HG03520 (cell line): ENCODE results near the gene CC2D1B.
"Not testable (repeated sequence)": the region's sequence is repeated elsewhere in the genome, so short reads cannot be mapped to it uniquely, and the experiment has no call there.

ENCODE experiments used
- ATAC-seq: cut with Tn5 transposase; IDR thresholded peaks from one replicate; pipeline ENCODE4 v1.9.1; 2021; ENCODE audit warnings: mild to moderate bottlenecking, moderate library complexity; ENCODE audit not compliant: unreplicated experiment

Gene CC2D1B, protein sequence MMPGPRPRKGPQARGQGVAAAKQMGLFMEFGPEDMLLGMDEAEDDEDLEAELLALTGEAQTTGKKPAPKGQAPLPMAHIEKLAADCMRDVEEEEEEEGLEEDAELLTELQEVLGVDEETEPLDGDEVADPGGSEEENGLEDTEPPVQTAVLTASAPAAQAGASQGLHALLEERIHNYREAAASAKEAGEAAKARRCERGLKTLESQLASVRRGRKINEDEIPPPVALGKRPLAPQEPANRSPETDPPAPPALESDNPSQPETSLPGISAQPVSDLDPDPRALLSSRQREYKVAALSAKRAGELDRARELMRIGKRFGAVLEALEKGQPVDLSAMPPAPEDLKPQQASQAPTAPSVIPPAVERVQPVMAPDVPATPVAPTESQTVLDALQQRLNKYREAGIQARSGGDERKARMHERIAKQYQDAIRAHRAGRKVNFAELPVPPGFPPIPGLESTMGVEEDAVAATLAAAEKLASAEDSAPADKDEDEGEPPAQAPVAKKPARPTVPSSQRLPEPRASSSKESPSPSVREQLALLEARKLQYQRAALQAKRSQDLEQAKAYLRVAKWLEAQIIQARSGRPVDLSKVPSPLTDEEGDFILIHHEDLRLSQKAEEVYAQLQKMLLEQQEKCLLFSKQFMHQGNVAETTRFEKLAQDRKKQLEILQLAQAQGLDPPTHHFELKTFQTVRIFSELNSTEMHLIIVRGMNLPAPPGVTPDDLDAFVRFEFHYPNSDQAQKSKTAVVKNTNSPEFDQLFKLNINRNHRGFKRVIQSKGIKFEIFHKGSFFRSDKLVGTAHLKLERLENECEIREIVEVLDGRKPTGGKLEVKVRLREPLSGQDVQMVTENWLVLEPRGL

DNA sequence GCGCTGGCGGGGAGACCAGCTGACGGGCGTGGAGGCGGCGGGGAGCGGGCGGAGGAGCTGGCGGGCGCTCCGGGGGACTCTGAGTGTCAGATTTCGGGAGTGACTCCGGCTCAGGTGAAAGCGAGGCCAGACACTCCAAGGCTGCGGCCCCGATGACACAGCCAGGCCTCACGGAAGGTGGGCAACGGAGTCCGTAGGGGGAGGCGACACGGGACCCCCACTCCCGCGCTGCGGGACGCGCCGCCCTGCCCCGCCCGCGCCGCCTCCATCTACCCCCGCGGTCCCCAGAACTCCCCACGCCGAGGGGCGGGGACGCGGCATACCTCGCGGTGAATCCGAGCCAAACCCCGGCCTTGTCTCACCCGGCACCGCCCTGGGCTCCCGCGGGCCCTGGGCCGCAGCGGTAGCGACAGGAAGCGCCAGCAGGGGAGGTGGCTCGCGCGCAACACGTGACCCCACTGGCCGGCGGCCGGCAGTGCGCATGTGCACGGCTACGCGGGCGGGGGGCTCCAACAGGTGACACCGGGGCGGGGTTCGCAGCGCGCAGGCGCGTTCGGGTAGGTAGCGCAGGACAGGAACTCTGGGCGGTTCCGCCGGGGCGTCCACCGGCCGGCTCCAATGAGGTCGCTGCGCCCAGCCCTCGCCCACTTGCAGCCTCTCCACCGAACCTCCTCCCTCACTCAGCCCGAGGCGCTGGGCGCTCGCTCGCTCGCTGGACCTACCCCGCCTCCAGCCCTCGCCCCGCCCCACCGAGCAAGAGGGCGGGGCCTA lies at the start of gene CC2D1B:
Gene CC2D1B, minus strand, starts transcription at position 460 of the 771 bp plus-strand sequence. CDS start 1,585 bp downstream, outside the sequence.
- peak; percentile 94 for ATAC-seq

DNA sequence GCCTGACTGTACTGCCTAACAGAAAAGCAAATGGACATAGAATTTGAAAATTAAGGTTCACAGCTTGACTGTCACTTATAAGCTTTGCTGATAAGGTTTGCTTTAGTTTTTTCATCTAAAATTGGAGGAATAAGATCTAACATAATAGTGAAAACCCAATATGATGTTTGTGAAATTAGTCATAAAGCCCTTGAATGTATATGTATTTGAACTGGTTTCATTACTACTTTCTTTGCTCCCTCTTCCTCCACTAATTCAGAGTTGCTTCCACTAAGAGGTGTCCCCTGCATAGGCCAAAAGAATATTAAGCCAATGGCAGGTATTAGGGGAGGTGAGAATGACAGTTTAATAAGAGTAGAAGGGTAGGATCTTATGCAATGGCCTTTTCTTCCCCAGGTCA lies 48.9 kb upstream of the CC2D1B start:
- no peak for ATAC-seq

DNA sequence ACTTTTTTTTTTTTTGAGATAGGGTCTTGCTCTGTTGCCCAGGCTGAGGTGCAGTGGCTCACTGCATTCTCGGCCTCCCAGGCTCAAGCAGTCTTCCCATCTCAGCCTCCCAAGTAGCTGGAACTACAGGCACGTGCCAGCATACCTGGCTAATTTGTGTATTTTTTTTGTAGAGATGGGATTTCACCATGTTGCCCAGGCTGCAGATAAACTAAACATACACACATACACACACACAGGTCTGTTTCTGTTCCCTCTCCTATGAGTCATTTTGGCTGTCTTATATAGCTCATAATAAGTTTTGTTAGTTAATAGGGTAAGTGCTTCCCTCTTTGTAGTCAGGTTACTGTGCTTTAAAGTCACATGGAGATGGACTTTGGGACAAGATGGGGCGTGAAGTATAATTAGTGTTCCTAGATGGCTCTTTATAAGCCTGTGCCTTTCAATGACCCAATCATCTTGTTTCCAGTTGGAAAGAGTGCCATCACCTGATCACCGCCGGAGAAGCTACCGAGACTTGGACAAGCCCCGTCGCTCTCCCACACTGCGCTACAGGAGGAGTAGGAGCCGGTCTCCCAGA lies 47.5 kb upstream of the CC2D1B start:
- no peak for ATAC-seq

DNA sequence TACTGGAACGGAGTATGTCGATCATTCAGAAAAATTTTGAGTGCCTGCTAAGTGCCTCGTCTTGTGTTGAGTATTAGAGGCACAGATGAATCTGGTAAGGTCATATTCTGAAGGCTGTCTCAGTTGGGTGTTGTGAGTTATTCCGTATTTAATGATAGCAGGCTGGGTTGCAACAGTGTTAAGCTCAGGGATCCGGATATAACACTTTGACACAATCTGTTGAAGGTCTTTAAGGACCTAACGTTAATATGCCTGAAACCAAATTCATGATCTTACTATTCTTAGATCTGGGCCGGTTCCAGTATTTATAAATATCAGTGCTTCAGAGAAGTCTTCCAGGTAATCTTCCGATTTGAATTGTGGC lies 39.0 kb upstream of the CC2D1B start:
- ATAC-seq: no peak

DNA sequence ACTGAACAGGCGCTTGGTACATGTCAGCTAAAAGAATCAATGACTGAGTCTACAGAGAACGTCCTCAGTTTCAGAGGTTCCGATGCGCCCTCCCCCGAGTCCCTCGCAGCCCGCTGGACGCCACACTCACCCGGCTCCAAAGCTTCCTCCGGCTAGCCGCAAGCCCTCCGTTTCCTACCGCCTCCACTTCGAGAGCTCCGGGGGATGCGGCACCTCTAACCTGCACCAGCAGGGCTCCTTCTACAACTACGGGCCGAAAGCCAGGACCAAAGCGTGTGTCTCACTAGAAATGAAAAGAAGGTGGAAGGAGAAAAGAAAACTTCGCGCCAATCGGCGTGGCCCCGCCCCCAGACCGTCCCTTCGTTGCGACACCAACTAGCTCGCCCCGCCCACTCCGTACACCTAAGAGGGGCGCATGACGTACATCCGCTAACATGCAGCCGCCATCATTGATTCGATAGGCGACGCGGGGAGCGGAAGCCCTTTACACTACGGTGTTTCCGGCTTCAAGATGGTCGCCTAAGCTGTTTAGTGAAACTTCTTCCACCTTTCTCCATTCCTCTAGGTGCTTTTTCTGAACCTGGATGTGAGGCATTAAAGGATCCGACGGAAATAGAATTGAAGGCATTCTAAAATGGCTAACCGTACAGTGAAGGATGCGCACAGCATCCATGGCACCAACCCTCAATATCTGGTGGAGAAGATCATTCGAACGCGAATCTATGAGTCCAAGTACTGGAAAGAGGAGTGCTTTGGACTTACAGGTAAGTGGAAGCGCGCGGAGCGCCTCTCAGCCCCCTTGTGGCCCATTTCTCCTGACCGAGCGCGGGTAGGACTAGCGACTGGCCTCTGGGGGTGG lies 38.3 kb upstream of the CC2D1B start, which contains the start of the genes ORC1 and PRPF38A:
Gene ORC1, minus strand, starts transcription at position 308 of the 859 bp plus-strand sequence. CDS start 2,200 bp downstream, outside the sequence.
Gene PRPF38A, plus strand, starts transcription at position 487 of the 859 bp plus-strand sequence. Its CDS starts 148 bp downstream, at position 635.
- ATAC-seq: peak; percentile 92

DNA sequence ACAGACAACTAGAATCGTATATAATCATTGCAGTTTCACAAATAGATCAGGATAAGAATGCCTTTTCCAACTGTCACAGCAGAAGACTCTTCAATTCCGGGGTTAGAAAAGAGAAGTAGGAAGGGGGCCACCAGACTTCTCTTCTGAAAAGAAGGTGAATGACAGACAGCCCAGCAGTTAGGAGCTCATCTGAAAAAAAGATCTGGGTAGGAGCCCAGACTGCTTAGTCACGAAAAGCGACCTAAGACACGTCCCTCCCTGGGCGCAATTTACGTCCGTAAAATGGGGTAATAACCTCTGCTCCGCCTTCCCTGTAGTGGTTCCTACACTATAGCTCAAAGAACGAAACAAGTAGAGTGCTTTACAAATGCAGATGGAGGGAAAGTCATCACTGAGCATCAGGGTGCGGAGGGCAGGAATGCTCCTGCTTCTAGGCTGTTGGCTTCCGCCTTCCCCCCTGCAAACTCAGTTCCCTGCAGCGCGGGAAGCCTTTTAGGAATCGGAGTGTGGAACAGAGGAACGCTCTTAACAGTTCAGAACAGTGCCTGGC lies 37.6 kb upstream of the CC2D1B start:
- ATAC-seq: peak; percentile 28

DNA sequence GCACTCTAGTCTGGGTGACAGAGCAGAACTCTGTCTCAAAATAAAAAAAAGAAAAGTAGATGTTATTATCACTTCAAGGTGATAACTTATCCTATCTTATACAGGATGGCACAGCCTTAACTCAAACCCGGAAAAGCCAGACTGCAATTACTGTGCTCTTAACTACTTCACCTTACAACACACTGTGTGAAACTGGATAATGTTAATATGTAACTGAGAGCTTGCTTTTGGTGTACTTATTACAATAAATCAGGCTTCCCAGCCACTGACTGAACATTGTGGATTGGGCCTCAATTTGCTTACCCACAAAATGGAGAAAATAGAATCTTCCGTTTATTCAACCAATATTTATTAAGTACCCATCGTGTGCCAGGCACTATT lies 36.8 kb upstream of the CC2D1B start:
- ATAC-seq: no peak

DNA sequence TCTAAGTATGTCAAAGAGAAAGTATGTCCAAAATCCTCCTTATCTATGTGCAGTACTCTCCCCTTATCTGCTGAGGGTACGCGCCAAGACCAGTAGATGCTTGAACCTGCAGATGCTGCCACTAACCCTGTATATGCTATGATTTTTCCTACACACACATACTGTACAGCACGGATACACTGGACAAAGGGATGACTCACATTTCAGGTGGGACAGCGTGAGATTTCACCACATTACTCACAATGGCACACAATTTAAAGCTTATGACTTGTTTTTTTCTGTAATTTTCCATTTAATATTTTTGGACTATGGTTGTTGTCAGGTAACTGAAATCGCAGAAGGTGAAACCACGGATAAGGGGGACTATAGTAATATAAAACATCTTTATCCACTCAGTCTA lies 34.1 kb upstream of the CC2D1B start:
- no peak for ATAC-seq

DNA sequence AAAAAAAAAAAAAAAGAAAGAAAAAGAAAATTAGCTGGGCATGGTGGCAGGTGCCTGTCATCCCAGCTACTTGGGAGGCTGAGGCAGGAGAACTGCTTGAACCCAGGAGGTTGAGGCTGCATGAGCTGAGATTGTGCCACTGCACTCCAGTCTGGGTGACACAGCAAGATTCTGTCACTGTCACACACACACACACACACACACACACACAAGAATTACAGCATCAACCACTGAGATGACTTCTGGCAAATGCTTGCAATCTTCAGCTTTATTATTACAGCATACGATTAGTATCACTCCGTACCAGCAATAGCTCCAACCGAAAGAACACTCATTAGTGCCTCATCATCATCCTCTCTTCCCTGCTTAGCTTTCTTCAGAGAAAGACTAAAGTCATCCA lies 33.6 kb upstream of the CC2D1B start:
- no peak for ATAC-seq

DNA sequence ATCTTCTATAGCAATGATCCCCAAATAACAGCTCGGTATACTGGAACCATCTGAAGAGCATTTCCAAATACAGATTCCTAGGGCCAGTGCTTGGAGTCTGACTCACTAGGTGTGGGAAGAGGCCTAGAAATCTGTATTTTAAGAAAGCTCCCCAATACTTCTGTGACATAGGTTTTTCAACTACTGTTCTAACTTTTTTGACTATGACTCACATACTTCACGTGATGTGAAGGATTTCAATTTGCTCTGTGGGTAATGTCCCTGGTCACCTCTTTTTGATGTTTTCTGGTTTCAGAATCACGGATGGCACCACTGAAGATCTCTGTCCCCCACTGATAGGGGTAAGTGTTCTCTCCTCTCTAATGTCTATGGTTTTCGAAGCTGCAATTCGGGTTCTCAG lies 27.2 kb upstream of the CC2D1B start:
- no peak for ATAC-seq

DNA sequence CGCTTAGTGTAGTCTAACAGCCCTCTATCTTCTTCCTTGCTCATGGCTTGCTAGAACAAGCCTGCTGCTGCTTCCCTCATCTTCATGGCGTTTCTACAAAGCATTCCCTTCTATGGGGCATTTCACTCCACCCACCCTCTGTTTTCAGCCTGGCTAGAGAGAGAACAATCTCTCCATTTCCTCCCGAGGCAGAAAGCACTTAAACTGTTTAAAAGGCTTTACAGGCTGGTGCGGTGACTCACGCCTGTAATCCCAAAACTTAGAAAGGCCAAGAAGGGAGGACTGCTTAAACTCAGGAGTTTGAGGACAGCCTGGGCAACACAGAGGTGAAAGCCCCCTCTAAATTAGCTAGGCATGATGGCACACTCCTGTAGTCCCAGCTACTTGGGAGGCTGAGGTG lies 20.5 kb upstream of the CC2D1B start:
- ATAC-seq: no peak

DNA sequence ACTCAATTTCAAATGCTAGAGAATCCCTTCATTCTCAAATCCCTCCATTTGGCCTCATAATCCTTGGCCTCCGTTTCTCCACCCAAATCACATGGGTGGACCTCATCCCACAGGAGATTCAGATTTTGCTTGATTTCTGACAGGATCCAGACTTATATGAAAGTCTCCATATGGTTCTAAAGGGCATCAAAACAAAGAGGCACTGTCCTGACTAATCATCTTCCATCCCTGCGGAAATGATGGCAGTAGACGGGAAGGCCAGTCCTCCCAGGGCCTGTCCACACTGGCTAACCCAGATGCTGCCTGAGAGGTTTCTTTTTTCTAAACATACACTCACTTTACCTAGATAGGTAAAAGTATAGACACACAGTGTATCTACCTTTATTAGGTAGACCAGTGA lies 19.4 kb upstream of the CC2D1B start:
- ATAC-seq: no peak

DNA sequence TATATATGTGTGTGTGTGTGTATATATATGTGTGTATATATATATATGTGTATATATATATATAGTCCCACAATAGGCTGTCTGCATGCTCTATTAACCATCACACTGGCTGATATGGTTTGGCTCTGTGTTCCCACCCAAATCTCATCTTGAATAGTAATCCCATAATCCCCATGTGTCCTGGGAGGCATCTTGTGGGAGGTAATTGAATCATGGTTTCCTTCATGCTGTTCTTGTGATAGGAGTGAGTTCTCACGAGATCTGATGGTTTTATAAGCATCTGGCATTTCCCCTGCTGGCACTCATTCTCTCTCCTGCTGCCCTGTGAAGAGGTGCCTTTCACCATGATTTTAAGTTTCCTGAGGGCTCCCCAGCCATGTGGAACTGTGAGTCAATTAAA lies 3.8 kb upstream of the CC2D1B start:
- not testable (repeated sequence) for ATAC-seq

DNA sequence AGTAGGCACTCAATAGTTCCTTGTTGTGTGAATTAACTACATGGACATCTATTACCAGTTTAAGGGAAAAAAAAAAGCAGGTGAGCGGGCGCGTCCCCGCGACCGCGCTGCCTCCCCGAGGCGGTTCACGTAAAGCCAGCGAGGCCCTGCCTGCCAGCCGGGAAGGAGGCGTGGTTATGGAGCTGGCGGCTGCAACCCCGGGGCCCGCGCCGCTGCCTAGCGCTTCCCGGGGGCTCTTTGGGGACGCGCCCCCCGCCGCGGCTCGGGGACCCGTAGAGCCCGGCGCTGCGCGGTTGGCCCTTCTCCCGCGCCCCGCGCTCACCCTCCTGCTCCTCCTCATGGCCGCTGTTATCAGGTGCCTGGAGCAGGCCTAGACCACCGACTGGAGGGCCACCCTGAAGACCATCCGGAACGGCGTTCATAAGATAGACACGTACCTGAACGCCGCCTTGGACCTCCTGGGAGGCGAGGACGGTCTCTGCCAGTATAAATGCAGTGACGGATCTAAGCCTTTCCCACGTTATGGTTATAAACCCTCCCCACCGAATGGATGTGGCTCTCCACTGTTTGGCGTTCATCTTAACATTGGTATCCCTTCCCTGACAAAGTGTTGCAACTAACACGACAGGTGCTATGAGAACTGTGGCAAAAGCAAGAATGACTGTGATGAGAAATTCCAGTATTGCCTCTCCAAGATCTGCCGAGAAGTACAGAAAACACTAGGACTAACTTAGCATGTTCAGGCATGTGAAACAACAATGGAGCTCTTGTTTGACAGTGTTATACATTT lies 2.6 kb upstream of the CC2D1B start:
- no peak for ATAC-seq

DNA sequence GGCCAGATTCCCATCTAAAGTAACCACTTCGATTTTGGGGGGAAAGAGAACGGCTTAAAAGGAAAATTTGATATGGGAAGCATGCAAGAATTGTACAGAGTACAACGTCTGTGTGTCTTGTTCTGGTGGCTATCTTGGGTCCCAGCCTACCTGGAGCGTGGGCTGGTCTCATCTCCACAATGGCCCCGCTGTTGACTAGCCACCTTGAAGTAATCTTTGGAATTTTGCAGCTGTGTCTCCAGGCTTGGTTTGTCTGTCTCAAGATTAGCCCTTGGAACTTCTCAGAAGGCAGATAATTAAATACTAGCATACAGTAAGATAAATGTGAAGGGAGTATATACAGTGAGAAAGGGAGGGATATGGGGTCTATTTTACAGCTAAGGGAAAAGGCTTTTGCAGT lies 1.3 kb upstream of the CC2D1B start:
- no peak for ATAC-seq

DNA sequence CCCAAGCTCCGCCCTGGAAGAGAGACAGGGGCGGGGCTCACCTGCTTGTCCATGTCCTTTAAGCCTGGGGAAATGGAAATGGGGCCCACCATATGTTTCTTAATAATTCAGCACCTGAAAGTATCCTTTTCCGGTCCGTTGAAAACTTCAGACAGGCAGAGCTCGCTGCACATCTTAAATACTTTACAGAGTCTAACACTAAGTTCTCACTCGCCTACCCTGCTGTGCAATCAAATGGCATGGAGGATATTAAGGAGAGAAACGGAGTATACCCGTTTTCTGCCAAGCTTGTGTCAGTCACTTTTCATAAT lies 467 bp upstream of the CC2D1B start:
- ATAC-seq: no peak

DNA sequence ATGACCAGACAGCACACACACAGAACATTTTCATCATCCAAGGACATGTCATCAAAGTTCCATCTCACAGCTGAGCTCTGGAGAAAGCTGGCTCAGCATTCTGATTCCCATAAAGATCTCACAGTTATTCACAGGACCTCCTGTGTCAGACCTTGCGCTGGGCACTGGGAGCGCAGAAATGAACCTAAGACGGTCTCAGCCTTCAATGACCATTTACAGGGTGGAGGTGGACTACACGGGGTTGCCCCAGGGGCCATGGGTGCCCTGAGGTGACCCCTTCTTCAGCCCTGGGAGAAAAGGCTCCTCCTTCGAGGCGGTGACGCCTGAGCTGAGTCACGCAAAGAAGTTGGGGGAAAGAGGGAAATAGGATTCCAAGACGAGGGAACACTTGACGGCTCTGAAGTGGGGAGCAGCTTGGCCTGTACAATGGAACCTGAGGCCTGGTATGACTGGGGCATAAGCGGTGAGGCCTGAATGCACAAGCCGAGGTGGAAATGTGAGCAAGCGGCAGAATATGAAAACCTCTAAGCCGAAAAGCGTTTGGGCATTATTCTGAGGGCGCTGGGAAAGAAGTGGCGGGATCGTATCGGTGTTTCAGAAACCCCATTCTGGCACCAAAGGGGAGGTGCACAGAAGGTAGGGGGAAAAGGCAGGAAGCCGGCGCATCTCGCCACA lies 797 bp downstream of the CC2D1B start:
- no peak for ATAC-seq

DNA sequence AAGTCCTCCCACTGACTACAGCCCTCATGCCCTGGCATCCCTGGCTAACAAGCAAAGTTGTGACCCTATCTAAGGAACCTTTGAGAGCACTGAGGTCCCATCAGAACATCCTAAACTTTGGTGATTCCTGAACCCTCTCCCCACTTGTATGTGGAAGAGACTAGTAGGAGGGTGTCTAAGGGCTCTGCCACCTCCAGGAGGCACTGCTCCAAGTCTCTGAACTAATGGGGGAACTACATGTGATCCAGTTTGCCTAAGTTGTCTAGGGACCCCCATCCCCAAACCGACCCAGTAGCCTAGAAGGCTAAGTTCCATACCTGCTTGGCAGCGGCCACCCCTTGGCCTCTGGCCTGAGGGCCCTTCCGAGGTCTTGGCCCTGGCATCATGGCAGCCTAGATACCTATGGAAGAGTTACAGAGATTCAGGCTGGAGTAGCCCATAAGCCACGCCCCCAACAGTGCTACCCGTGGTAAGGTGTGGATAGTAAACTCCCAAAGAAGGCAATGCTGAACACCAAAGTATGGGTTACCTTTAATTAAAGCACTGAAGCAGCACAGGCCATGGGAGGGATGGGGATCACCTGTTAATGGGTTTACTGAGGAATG lies 1.7 kb downstream of the CC2D1B start:
- no peak for ATAC-seq
